Spleen (tissue), 11 donors: ENCODE results near the gene CMIP. TPM values are rescaled to one million over a fixed set of nuclear protein-coding genes. Genes with fewer than 3 reads are reported as not detected.

Experiments used
- DNase-seq: peaks from one replicate; pipeline ENCODE4 v3.0.0-alpha.2; 2020
- H3K27ac ChIP-seq, 8 donors: fragments of 200-600 bp; sonication (generic) in 7 of 8; 1 replicate in 4 of 8; 2 replicates in 4 of 8; pipeline versions ENCODE4 v1.5.0 to v1.8.0; 2016 to 2021; ENCODE audit warnings: inconsistent platforms in 4 of 8, mild to moderate bottlenecking in 4 of 8, moderate library complexity in 1 of 8
- H3K27me3 ChIP-seq, 7 donors: fragments of 200-600 bp; sonication (generic) in 6 of 7; replicated peaks in 1 of 7; 1 replicate in 4 of 7; 2 replicates in 3 of 7; pipeline versions ENCODE4 v1.5.0 to v1.8.0; 2016 to 2021; ENCODE audit warnings: inconsistent platforms in 3 of 7, mild to moderate bottlenecking in 1 of 7
- H3K36me3 ChIP-seq, 6 donors: fragments of 200-600 bp; sonication (generic) in 5 of 6; 1 replicate in 4 of 6; 2 replicates in 2 of 6; pipeline versions ENCODE4 v1.5.0 to v1.8.0; 2016 to 2021; ENCODE audit warnings: inconsistent platforms in 2 of 6
- H3K4me1 ChIP-seq, 6 donors: fragments of 200-600 bp; sonication (generic) in 5 of 6; 1 replicate in 3 of 6; 2 replicates in 3 of 6; pipeline versions ENCODE4 v1.5.0 to v1.8.0; 2016 to 2021; ENCODE audit warnings: inconsistent platforms in 3 of 6
- H3K4me3 ChIP-seq, 8 donors: fragments of 200-600 bp; sonication (generic) in 7 of 8; 1 replicate in 4 of 8; 2 replicates in 4 of 8; pipeline versions ENCODE4 v1.5.0 to v1.8.0; 2016 to 2021; ENCODE audit warnings: inconsistent platforms in 4 of 8, mild to moderate bottlenecking in 4 of 8, moderate library complexity in 2 of 8
- H3K9me3 ChIP-seq, 8 donors: fragments of 200-600 bp; sonication (generic) in 7 of 8; 1 replicate in 4 of 8; 2 replicates in 4 of 8; pipeline versions ENCODE4 v1.5.0 to v1.8.0; 2016 to 2021; ENCODE audit warnings: inconsistent platforms in 4 of 8
- POLR2A ChIP-seq, 3 donors: fragments of 450-650 bp; IDR thresholded peaks; one replicate each; pipeline ENCODE4 v1.5.1; 2017; ENCODE audit warnings: antibody characterized with exemption in 3 of 3, mild to moderate bottlenecking in 1 of 3
- POLR2AphosphoS5 ChIP-seq, 3 donors: sonication (generic); formaldehyde crosslinking; IDR thresholded peaks; one replicate each; pipeline ENCODE4 v1.5.1; 2017; ENCODE audit warnings: antibody characterized with exemption in 3 of 3
- WGBS, 5 donors: extraction: QIAGEN DNeasy Blood & Tissue Kit in 3 of 5; methylation state at CpG; one replicate each; pipeline versions ENCODE4 v1.1.5 to v1.1.7; 2013 to 2018; 5-methylcytosine and 5-hydroxymethylcytosine counted together
- intact Hi-C: fragments of 100-400 bp; cut with DNase I; formaldehyde crosslinking; loops from one replicate; pipeline ENCODE4 v1.15.0; 2023; ENCODE audit warnings: low total_unique reads
- polyA plus RNA-seq, 3 donors: library from polyadenylated mRNA; stranded (reverse); fragments of 200-250 nt; gene quantifications; one replicate each; pipeline ENCODE4 v1.2.1, GENCODE V29; 2013
- total RNA-seq, 7 donors: library from RNA; depleted of rRNA in 3 of 7; stranded (reverse); fragments of >200 nt in 3 of 7; fragmentation: NEBNext Ultra II Directional in 4 of 7; extraction: Animal tissue kit (Norgen Biotek cat#: 25700) in 4 of 7; gene quantifications; one replicate each; pipeline versions ENCODE4 v1.1.0 to v1.2.1, GENCODE V29; 2016 to 2021
- TF ChIP-seq, protein P1 (sequence below), 11 experiments: fragments of 200-600 bp in 7 of 11; fragments of 450-650 bp in 4 of 11; sonication (generic) in 4 of 11; IDR thresholded peaks in 8 of 11; conservative IDR thresholded peaks in 3 of 11; 1 replicate in 7 of 11; 2 replicates in 4 of 11; pipeline versions ENCODE4 v1.4.0 to v1.8.0; 2016 to 2021; ENCODE audit warnings: antibody characterized with exemption in 11 of 11, inconsistent platforms in 4 of 11, mild to moderate bottlenecking in 1 of 11
- donor health status: healthy with polysubstance abuse.
- donor health status: DM: no; HTN: no; CAD: no; lungs with moderate emphysema.
- donor health status: DM: no; HTN: no; CAD: no.
- donor health status: Bipolar disorder and iron deficiency.
- donor health status: healthy.
- donor health status: DM: no; HTN: no; CAD: no.
- donor health status: DM: yes; HTN: yes; CAD: no.

The CMIP gene
- total and polyA plus RNA-seq, 10 donors: 6.0 to 107 (median 63.6) TPM

DNA sequence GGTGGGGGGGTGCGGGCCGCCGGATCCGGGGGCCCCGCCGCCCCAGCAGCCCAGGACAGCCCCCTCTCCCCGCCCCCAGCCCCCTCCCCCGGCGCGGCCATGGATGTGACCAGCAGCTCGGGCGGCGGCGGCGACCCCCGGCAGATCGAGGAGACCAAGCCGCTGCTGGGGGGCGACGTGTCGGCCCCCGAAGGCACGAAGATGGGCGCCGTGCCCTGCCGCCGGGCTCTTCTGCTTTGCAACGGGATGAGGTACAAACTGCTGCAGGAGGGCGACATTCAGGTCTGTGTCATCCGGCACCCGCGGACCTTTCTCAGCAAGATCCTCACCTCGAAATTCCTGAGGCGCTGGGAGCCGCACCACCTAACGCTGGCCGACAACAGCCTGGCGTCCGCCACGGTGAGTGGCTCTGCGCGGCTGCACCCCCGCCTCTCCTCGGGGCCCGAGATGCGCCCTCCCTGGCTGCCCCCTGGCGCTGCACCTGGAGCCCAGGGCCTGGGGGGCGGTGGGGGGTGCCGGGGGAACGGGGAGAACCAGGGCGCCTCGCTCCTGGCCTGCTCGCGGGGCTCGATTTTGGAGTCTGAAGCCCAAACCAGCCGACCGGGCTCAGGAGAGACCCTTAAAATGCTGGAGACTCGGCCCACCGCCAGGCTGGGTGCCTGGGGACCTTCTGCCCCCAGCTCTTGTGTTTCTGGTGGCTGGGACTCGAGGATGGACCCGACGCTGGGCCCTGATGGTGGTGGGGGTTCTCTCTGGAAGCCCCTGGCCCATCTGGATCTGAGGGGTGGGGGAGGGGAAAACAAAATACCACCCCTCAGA lies 744 bp downstream of the CMIP start:
- H3K27me3 ChIP-seq: no peaks in the 10 kb centered on the region
- H3K9me3 ChIP-seq: no peaks in the 10 kb centered on the region
- peaks cover 0 to 5% (median 0%) of the 10 kb centered on the region in 6 donors for H3K36me3 ChIP-seq
- DNase-seq: peak; percentile 91
- H3K27ac ChIP-seq: peak overlapping the region; percentile 45 to 97 (median 92)
- TF ChIP-seq POLR2AphosphoS5 (IDR thresholded peaks at IDR 0.05) (peak; percentile 14 to 66 (median 15)), POLR2A (IDR thresholded peaks at IDR 0.05) (no peak)
- TF ChIP-seq, protein P1, sequence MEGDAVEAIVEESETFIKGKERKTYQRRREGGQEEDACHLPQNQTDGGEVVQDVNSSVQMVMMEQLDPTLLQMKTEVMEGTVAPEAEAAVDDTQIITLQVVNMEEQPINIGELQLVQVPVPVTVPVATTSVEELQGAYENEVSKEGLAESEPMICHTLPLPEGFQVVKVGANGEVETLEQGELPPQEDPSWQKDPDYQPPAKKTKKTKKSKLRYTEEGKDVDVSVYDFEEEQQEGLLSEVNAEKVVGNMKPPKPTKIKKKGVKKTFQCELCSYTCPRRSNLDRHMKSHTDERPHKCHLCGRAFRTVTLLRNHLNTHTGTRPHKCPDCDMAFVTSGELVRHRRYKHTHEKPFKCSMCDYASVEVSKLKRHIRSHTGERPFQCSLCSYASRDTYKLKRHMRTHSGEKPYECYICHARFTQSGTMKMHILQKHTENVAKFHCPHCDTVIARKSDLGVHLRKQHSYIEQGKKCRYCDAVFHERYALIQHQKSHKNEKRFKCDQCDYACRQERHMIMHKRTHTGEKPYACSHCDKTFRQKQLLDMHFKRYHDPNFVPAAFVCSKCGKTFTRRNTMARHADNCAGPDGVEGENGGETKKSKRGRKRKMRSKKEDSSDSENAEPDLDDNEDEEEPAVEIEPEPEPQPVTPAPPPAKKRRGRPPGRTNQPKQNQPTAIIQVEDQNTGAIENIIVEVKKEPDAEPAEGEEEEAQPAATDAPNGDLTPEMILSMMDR (IDR thresholded peaks at IDR 0.05 in 8 of 11, conservative IDR thresholded peaks at IDR 0.05 in 3 of 11): peak in 6 of 11 experiments; percentile 12 to 51 (median 28)
- H3K4me3 ChIP-seq: peak overlapping the region; percentile 52 to 96 (median 88)
- intact Hi-C loops: loop anchor here (10.0 kb wide), 1 partner anchor 169 kb away; no protein-coding TSS in a partner anchor
- 0 to 2% (median 1%) methylated on average over 13 to 62 of the region's 62 CpGs for WGBS, 5 donors
- H3K4me1 ChIP-seq: peaks cover 15 to 70% (median 43%) of the 10 kb centered on the region in 6 donors

DNA sequence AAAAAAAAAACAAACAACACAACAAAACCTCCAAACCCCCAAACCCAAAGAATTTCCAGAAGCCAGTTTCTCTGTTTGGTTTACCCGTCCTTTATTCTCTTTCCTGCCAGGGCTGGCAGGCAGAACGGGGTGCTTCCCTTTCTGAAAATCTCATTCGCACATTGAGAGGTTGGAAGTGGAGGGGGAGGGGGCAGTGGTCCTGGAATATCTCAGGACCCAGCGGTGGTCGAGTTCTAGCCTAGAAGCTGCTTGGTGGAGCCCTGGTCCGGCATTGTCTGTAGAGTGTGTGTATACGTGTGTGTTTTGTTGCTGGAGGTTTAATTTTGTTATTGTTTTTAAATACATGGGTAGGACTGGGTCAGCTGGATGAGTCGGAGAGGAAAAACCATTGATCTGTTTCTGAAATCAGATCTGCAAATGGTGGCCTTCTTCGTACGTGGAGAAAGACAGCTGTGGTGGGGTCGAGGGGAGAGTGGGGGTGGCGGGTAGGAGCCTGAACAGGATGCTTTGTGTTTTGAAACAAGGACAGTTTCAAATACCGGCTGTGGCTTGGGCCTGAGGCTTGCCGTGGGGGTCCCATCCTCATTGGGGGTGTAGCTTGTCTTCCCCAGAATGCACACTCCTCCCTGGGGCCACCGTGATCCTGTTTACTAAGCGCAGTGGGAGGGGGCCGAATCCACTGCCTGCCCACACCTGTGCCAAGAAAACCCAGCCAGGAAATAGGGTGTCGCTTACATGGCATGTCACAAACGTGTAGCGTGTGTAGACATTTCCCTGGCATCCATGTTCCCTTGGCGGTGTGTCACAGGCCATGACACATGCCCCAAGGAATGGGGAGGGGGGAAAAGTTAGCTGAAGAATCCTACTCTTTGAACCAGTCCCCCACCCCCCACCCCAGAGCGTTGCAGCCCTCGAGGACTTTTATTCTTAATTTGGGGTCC lies 1.6 kb downstream of the CMIP start:
- Histone ChIP-seq H3K27me3 (no peaks in the 10 kb centered on the region), H3K9me3 (peaks cover 0 to 7% (median 0%) of the 10 kb centered on the region in 8 donors), H3K4me1 (peaks cover 19 to 79% (median 48%) of the 10 kb centered on the region in 6 donors), H3K36me3 (peaks cover 0 to 5% (median 0%) of the 10 kb centered on the region in 6 donors), H3K4me3 (peak overlapping the region; percentile 52 to 96 (median 88)), H3K27ac (peak overlapping the region; percentile 45 to 97 (median 92))
- WGBS, 5 donors: 2 to 5% (median 3%) methylated on average over 23 of the region's 23 CpGs
- no peak for TF ChIP-seq POLR2A (IDR thresholded peaks at IDR 0.05)
- TF ChIP-seq, protein P1 (IDR thresholded peaks at IDR 0.05 in 8 of 11, conservative IDR thresholded peaks at IDR 0.05 in 3 of 11): no peak
- peak in 1 of 3 donors; percentile 32 for TF ChIP-seq POLR2AphosphoS5 (IDR thresholded peaks at IDR 0.05)
- intact Hi-C loops: loop anchor here (10.0 kb wide), 1 partner anchor 169 kb away; no protein-coding TSS in a partner anchor
- DNase-seq: no peak

DNA sequence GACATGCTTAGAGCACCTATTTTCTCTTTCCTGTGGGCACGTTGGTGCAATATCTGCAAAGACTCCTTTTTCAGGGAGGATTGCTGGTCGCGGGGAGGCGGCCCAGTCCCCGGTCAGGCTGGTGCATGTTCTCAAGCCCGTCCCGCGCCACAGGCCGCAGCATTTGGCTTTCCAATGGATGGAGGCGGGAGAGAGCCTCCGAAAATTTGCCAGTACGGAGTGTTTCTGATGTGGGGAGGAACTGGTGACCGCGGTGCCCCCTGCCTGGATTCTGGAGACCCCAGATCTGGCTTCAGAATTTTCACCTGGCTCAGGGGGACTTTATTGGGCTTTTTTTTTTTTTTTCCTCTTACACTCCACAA lies 2.3 kb downstream of the CMIP start:
- intact Hi-C loops: loop anchor here (10.0 kb wide), 1 partner anchor 168 kb away; no protein-coding TSS in a partner anchor

More for the DNA sequence above, 2.3 kb downstream of the CMIP start:
- WGBS, 5 donors: 28 to 50% (median 34%) methylated on average over 14 of the region's 14 CpGs
- Histone ChIP-seq H3K27me3 (no peaks in the 10 kb centered on the region), H3K4me1 (peaks cover 24 to 86% (median 54%) of the 10 kb centered on the region in 6 donors), H3K36me3 (peaks cover 0 to 5% (median 0%) of the 10 kb centered on the region in 6 donors), H3K27ac (peak overlapping the region; percentile 45 to 97 (median 92)), H3K9me3 (peaks cover 0 to 8% (median 0%) of the 10 kb centered on the region in 8 donors), H3K4me3 (peak overlapping the region; percentile 52 to 96 (median 88))
- TF ChIP-seq POLR2A (IDR thresholded peaks at IDR 0.05) (no peak), POLR2AphosphoS5 (IDR thresholded peaks at IDR 0.05) (peak in 1 of 3 donors; percentile 27)
- TF ChIP-seq, protein P1 (IDR thresholded peaks at IDR 0.05 in 8 of 11, conservative IDR thresholded peaks at IDR 0.05 in 3 of 11): no peak
- no peak for DNase-seq
